Measurements from ENCODE around the gene MAFF. TPM values are rescaled to one million over a fixed set of nuclear protein-coding genes. Genes with fewer than 3 reads are reported as not detected.

Gene MAFF
- total and polyA plus RNA-seq, 9 of the 15 experiments (the other 6 are each of a cell fraction or from before 2014, with no cell fraction given), result 0.51 to 8.0 (median 5.4) TPM

DNA sequence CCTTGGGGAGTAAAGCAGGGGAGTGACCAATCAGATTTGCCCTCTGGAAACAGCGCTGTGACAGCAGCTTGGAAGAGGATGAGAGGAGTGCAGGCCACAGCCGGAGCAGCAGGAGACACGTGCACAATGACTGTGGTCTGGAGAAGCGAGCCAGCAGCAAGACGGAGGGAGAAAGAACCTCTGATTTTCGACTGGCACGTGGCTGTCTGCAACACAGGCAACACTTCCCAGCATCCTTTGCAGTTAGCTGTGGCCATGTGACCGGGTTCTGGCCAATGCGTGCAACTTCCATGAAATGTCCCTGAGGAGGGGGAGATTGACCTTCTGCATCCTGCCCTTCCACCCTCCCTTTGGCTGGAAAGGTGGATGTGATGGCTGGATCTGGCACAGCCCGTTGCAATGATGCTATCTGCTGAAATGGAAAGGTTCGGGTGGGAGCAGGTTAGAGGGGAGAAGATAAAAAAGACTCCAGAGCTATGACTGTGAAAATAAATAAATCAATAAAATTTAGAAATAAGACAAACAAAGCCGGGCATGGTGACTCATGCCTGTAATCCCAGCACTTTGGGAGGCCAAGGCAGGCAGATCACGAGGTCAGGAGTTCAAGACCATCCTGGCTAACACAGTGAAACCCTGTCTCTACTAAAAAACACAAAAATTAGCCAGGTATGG lies 35.7 kb upstream of the MAFF start:
- intact Hi-C loops (cut with micrococcal nuclease) (no loop called here), in situ Hi-C loops (cut with MboI) (no loop called here)
- H2AFZ ChIP-seq (ENCODE audit: low read depth, low read length), result no peak overlapping the region
- no peaks in the 10 kb centered on the region for H3K27me3 ChIP-seq (ENCODE audit: control insufficient read depth in 2 of 2, insufficient read depth in 2 of 2, low read length in 2 of 2)
- no peak for ATAC-seq
- no peaks in the 10 kb centered on the region for H4K20me1 ChIP-seq (replicated peaks; ENCODE audit: control insufficient read depth, insufficient read depth, low read length)
- H3K36me3 ChIP-seq (ENCODE audit: control insufficient read depth, insufficient read depth, low read length), result no peaks in the 10 kb centered on the region; the same call in 2 of the 3 replicates
- H3K9me3 ChIP-seq (replicated peaks; ENCODE audit: control insufficient read depth, insufficient read depth, low read depth, low read length), result no peaks in the 10 kb centered on the region
- H3K27ac ChIP-seq (ENCODE audit: extremely low read depth, low read depth, low read length), result no peak overlapping the region
- CTCF ChIA-PET (ENCODE audit: low intra/inter-chr PET ratio), result no interaction called here
- no peak overlapping the region for H3K4me3 ChIP-seq
- peaks cover 35 to 57% of the 10 kb centered on the region in 2 experiments for H3K4me1 ChIP-seq (replicated peaks in 1 of 2; ENCODE audit: control insufficient read depth in 2 of 2, insufficient read depth in 2 of 2, low read length in 2 of 2)
- POLR2A ChIA-PET, result interaction anchor here (1.0 to 2.3 kb wide), 2 partner anchors 11 to 14 kb away, joined by 4 to 16 read pairs; no protein-coding TSS in a partner anchor
- DNase-seq (ENCODE audit: extremely low read depth in 1 of 4, low spot score in 3 of 4), result no peak
- WGBS (ENCODE audit: insufficient coverage, low coverage, missing lambda C conversion rate), result 78% methylated on average over 13 of the region's 13 CpGs
- no peak overlapping the region for H3K9ac ChIP-seq (ENCODE audit: insufficient read depth in 1 of 2, low read depth in 2 of 2, low read length in 2 of 2)
- H3K79me2 ChIP-seq (ENCODE audit: control insufficient read depth, insufficient read depth, low read length), result no peaks in the 10 kb centered on the region
- H3K9me1 ChIP-seq (ENCODE audit: control insufficient read depth, insufficient read depth, low read length), result peaks cover 2% of the 10 kb centered on the region
- no peak for FAIRE-seq
- H3K4me2 ChIP-seq (ENCODE audit: insufficient read depth, low read length), result no peak overlapping the region
- TF ChIP-seq POLR2AphosphoS2 (IDR thresholded peaks at IDR 0.05; ENCODE audit: low read length), result no peak
- TF ChIP-seq RBFOX2 (IDR thresholded peaks at IDR 0.05; ENCODE audit: low read depth, low read length), result 0 out of 2 replicates have a peak, but pooled peaks have one; percentile 21
- TF ChIP-seq, protein P1, sequence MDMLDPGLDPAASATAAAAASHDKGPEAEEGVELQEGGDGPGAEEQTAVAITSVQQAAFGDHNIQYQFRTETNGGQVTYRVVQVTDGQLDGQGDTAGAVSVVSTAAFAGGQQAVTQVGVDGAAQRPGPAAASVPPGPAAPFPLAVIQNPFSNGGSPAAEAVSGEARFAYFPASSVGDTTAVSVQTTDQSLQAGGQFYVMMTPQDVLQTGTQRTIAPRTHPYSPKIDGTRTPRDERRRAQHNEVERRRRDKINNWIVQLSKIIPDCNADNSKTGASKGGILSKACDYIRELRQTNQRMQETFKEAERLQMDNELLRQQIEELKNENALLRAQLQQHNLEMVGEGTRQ (CRISPR knock-in tag; IDR thresholded peaks at IDR 0.05), result peak; percentile 75
- no peak for TF ChIP-seq KLF10 (CRISPR knock-in tag; IDR thresholded peaks at IDR 0.05)
- peak; percentile 54; the same call in 1 of the 2 replicates for TF ChIP-seq ZNF143 (CRISPR knock-in tag; IDR thresholded peaks at IDR 0.05)
- TF ChIP-seq, protein P2, sequence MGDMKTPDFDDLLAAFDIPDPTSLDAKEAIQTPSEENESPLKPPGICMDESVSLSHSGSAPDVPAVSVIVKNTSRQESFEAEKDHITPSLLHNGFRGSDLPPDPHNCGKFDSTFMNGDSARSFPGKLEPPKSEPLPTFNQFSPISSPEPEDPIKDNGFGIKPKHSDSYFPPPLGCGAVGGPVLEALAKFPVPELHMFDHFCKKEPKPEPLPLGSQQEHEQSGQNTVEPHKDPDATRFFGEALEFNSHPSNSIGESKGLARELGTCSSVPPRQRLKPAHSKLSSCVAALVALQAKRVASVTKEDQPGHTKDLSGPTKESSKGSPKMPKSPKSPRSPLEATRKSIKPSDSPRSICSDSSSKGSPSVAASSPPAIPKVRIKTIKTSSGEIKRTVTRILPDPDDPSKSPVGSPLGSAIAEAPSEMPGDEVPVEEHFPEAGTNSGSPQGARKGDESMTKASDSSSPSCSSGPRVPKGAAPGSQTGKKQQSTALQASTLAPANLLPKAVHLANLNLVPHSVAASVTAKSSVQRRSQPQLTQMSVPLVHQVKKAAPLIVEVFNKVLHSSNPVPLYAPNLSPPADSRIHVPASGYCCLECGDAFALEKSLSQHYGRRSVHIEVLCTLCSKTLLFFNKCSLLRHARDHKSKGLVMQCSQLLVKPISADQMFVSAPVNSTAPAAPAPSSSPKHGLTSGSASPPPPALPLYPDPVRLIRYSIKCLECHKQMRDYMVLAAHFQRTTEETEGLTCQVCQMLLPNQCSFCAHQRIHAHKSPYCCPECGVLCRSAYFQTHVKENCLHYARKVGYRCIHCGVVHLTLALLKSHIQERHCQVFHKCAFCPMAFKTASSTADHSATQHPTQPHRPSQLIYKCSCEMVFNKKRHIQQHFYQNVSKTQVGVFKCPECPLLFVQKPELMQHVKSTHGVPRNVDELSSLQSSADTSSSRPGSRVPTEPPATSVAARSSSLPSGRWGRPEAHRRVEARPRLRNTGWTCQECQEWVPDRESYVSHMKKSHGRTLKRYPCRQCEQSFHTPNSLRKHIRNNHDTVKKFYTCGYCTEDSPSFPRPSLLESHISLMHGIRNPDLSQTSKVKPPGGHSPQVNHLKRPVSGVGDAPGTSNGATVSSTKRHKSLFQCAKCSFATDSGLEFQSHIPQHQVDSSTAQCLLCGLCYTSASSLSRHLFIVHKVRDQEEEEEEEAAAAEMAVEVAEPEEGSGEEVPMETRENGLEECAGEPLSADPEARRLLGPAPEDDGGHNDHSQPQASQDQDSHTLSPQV (IDR thresholded peaks at IDR 0.05), result peak; percentile 67
- TF ChIP-seq, protein P3, sequence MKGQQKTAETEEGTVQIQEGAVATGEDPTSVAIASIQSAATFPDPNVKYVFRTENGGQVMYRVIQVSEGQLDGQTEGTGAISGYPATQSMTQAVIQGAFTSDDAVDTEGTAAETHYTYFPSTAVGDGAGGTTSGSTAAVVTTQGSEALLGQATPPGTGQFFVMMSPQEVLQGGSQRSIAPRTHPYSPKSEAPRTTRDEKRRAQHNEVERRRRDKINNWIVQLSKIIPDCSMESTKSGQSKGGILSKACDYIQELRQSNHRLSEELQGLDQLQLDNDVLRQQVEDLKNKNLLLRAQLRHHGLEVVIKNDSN (CRISPR knock-in tag; IDR thresholded peaks at IDR 0.05), result peak; percentile 74
- no TSS peak for BruUV-seq (replicated peaks)
